Measurements from ENCODE around the gene S1PR2. TPM values are rescaled to one million over a fixed set of nuclear protein-coding genes. Genes with fewer than 3 reads are reported as not detected.
"Not testable (repeated sequence)": the region's sequence is repeated elsewhere in the genome, so short reads cannot be mapped to it uniquely, and the experiment has no call there.

The S1PR2 gene
- total RNA-seq, 1 donor from 2014 or later, result 1.8 TPM

DNA sequence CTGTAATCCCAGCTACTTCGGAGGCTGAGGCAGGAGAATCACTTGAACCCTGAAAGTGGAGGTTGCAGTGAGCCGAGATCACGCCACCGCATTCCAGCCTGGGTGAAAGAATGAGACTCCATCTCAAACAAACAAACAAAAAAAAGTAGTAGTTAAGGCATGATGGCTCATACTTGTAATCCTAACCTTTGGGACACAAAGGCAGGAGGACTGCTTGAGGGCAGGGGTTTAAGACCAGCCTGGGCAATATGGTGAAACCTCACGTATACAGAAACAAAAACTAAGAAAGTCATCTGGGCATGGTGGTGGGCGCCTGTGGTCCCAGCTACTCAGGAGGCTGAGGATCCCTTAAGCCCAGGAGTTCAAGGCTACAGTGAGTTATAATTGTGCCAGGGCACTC is 38.2 kb downstream of the S1PR2 start:
- no peak for DNase-seq (ENCODE audit: low read depth)

DNA sequence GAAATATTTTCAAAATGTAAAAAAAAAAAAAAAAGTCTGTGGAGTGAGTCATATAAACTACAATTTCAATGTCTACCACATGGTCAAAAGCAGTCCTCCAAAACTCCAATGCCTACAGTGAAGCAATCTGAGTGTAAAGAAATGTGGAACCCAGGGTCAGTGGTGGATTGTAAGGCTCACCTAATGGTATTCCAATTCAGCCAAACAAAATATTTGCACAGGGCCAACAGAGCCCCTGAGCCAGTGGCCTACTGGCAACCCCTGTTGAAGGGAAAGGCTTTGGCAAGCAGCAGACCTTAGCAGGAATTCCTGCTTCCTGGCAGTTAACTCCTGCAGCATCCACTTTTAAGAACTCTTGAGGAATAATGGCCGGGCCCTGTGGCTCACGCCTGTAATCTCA is 39.8 kb downstream of the S1PR2 start:
- no peak for DNase-seq (ENCODE audit: low read depth)

DNA sequence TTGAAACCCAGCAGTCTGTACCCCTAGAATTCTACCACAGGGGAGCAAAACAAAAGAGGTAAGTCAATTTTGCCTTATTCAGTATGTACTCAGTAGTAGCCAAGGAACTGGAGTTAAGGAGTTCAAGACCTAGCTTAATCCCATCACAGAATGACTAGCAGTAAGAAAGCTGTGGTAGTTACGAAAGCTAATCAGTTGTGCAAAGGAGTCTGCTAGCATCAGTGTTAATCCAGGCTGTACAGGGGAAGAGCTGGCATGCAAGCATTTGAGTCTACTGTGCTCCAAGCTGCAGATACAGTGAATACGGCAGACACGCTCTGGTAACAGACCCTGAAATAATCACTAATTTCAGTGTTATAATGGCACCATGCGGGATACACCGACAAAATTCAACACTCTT is 41.1 kb downstream of the S1PR2 start:
- no peak for DNase-seq (ENCODE audit: low read depth)

DNA sequence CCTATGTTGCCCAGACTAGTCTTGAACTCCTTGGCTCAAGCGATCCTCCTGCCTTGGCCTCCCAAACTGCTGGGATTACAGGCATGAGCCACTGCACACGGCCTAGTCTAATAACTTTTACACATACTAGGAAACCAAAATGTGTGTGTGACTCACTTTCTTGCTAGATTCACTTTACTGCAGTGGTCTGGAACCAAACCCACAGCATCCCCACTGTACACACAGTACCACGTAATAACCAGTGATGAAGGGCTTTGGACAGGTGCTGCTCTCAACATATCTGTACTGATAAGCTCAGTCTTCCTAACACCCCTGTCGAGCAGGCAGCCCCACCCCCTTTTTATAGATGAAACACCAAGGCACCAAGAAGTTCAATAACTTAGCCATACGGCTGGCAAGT is 41.5 kb downstream of the S1PR2 start:
- DNase-seq (ENCODE audit: low read depth), result peak; percentile 30

DNA sequence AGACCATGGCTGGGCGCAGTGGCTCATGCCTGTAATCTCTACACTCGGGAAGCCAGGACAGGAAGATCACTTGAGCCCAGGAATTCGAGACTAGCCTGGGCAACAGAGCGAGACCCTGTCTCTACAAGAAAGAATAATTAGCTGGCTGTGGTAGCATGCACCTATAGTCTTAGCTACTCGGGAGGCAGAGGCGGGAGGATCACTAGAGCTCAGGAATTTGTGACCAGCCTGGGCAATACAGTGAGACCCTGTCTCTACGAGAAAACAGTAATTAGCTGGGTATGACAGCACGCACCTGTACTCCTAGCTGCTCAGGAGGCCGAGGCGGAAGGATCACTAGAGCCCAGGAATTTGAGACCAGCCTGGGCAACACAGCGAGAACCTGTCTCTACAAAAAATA is 43.8 kb downstream of the S1PR2 start:
- no peak for DNase-seq (ENCODE audit: low read depth)

DNA sequence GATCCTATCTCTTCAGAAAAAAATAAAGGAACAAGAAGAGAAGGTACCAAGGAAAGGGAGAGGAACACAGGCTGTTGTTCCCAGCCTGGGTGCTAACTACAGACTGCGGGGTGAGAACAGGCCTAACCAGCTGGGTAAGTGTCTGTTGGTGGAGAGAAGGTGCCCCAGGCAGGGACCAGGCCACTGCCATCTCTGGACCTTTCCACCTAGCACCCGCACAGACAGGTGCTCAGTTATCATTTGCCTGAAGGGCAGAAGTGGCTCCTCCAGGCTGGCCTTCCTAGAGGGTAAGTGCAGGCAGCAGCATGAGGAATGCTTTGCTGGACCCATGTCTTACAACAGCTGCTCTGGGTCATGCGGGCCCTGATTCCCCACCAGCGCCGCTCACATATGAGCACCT is 46.5 kb downstream of the S1PR2 start:
- peak; percentile 31 for DNase-seq (ENCODE audit: low read depth)

DNA sequence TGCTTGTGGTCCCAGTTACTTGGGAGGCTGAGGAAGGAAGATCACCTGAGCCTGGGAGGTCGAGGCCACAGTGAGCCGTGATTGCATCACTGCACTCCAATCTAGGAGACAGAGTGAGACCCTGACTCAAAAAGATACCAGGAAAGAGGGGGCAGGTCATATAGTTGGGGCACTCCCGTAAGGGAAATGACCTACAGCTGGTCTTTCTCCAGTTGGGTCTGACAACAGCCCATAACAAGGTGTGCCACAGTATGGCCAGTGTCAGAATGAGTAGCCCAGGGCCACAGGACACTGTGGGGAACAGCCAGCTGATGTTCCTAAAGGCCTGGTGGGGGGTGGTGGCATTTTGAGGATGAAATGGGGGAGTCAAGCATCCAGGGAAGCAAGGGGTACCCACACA is 47.2 kb downstream of the S1PR2 start:
- DNase-seq (ENCODE audit: low read depth), result no peak

DNA sequence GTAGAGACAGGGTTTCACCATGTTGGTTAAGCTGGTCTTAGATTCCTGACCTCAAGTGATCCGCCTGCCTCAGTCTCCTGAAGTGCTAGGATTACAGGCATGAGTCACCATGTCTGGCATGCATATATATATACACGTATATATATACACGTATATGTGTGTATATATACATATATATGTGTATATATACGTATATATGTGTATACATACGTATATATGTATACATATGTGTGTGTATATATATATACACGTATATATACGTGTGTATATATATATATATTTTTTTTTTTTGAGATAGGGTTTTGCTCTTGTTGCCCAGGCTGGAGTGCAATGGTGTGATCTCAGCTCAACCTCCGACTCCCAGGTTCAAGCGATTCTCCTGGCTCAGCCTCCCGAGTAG is 48.3 kb downstream of the S1PR2 start:
- DNase-seq (ENCODE audit: low read depth), result no peak

DNA sequence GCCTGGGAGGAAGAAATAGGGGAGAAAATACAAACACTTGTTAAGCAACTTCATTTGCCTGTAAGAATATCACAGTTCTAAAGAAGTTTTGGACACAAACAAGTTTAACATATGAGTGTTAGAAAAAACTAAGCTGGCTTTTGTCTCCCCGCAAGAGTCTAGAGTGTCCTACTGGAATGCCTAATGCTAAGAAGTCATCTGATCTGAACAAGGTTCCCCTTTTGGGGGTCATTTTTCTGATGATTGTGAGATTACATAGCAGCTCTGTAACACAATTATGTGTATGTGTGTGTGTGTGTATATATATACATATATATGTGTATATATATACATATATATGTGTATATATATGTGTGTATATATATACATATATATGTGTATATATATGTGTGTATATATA is 49.1 kb downstream of the S1PR2 start:
- no peak for DNase-seq (ENCODE audit: low read depth)

DNA sequence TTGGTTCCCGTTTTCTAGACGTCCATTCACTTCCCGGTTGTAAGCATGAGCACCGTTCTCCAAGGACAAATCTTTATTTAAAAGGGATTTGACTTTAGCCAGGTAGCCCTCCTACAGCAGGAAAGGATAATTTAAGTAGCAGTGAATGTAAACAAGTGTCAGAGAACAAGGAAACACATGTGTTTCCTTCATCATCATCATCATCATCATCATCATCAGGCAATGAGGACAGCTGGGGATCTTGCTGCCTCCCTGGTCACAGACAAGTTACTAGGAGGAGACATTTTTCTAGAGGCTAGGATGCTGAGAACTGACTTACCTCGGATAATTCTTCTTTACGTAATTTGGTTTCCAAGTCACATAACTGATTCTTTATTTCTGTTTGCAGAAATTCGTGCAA is 50.7 kb downstream of the S1PR2 start:
- DNase-seq (ENCODE audit: low read depth), result no peak

DNA sequence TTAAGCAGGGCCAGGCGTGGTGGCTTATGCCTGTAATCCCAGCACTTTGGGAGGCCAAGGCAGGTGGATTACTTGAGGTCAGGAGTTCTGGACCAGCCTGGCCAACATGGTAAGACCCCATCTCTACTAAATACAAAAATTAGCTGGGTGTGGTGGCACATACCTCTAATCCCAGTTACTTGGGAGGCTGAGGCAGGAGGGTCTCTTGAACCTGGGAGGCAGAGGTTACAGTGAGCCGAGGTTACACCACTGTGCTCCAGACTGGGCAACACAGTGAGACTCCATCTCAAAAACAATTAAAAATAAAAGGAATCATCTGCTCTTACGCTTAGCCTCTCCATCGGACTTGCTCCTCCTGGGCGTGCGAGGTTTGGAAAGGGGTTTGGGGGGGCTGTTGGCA is 51.1 kb downstream of the S1PR2 start:
- not testable (repeated sequence) for DNase-seq (ENCODE audit: low read depth)

DNA sequence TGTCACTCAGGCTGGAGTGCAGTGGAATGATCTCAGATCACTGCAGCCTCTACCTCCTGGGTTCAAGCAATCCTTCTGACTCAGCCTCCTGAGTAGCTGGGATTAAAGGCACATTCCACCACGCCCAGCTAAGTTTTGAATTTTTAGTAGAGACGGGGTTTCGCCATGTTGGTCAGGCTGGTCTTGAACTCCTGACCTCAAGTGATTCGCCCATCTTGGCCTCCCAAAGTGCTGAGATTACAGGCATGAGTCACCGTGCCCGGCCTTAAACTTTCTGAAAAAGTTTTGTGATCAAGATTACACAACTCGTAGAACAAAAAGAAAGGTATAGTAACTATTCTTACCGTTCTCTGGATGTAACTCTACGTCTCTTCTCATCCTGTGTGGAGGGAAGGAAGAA is 57.6 kb downstream of the S1PR2 start:
- peak; percentile 2 for DNase-seq (ENCODE audit: low read depth)

Small RNA genes within 50 kb of the gene (microRNA-seq; reads per million reads assigned to microRNA genes)
- not detected for gene MIR4322

Other genes starting within 250 kb of the S1PR2 start
- 75.3 and 93.4 TPM in 2 replicates for gene COL5A3, start 220.8 kb downstream of the S1PR2 start, total RNA-seq
- not detected in 2 replicates for gene RDH8, start 217.8 kb downstream of the S1PR2 start, total RNA-seq
- gene SHFL, start 145.0 kb downstream of the S1PR2 start, total RNA-seq, result 21.8 and 25.0 TPM in 2 replicates
- 0.11 TPM in 1 of 2 replicates, not detected in the other for gene ANGPTL6, start 128.7 kb downstream of the S1PR2 start, total RNA-seq
- gene PPAN, start 125.0 kb downstream of the S1PR2 start, total RNA-seq, result 24.8 and 28.3 TPM in 2 replicates
- gene P2RY11, start 119.6 kb downstream of the S1PR2 start, total RNA-seq, result 3.1 and 4.0 TPM in 2 replicates
- gene EIF3G, start 111.4 kb downstream of the S1PR2 start, total RNA-seq, result 226 and 251 TPM in 2 replicates
- 53.8 and 70.1 TPM in 2 replicates for gene DNMT1, start 36.4 kb downstream of the S1PR2 start, total RNA-seq
- gene MRPL4, start 20.9 kb upstream of the S1PR2 start, total RNA-seq, result 64.7 and 94.3 TPM in 2 replicates
- 5.1 and 21.3 TPM in 2 replicates for gene ICAM1, start 39.8 kb upstream of the S1PR2 start, total RNA-seq
- gene ICAM4, start 55.6 kb upstream of the S1PR2 start, total RNA-seq, result 1.4 and 3.2 TPM in 2 replicates
- 7.2 and 8.3 TPM in 2 replicates for gene ICAM5, start 58.6 kb upstream of the S1PR2 start, total RNA-seq
- 1.8 and 4.2 TPM in 2 replicates for gene ZGLP1, start 78.5 kb upstream of the S1PR2 start, total RNA-seq
- 39.4 and 45.8 TPM in 2 replicates for gene FDX2, start 84.7 kb upstream of the S1PR2 start, total RNA-seq
- 11.9 and 12.5 TPM in 2 replicates for gene RAVER1, start 102.2 kb upstream of the S1PR2 start, total RNA-seq
- gene ICAM3, start 108.3 kb upstream of the S1PR2 start, total RNA-seq, result 4.2 and 5.3 TPM in 2 replicates
- 61.6 and 67.2 TPM in 2 replicates for gene TYK2, start 149.2 kb upstream of the S1PR2 start, total RNA-seq
- gene CDC37, start 172.2 kb upstream of the S1PR2 start, total RNA-seq, result 200 and 201 TPM in 2 replicates
- gene PDE4A, start 189.2 kb upstream of the S1PR2 start, total RNA-seq, result 1.1 and 1.2 TPM in 2 replicates

All from myocyte (in vitro differentiated cells).